HG03521 (cell line): Measurements from ENCODE around the gene GDNF.
"Not testable (repeated sequence)": the region's sequence is repeated elsewhere in the genome, so short reads cannot be mapped to it uniquely, and the experiment has no call there.

Experiments used
- ATAC-seq: cut with Tn5 transposase; IDR thresholded peaks from one replicate; pipeline ENCODE4 v1.9.1; 2021; ENCODE audit warnings: mild to moderate bottlenecking, moderate library complexity; ENCODE audit not compliant: unreplicated experiment

The GDNF gene

DNA sequence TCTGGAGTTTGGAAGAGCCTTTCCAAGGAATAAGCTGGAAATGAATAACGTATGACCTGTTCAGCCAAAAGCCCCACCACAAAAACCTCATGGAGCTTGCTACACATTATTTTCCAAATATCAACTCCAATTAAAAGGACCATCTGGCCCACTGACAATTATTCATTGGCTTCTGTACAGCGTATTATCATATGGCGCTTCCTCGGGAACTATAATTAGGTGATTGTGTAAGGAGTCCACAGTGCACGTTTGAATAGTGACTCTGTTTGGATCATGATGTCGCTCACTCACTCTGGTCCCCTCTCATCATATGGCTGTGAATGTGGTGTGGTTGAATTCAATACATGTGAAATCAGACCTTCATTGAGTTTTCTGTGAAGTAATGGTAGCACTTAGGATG is 52.1 kb downstream of the GDNF start:
- no peak for ATAC-seq

- ATAC-seq = no peak
Measured at GRCh38 chr5:37786862-37787519, 52.9 kb downstream of the GDNF start.

DNA sequence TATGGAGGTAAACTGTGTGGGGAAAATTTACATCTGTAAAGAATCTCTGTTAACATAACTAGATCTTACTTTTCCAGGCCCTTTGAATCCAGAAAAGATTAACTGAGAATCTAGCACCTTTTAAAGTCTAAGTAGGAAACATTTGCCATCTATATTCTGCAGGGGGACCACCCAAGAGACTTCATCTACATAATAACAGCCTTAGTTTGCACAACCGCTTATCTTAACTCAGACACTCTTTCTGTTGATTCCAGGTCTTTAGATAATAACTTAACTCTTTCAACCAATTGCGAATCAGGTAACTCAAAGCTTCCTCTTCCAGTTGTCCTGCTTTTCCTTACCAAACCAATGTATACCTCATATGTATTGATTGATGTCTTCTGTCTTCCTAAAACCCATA is 53.4 kb downstream of the GDNF start:
- ATAC-seq = no peak

DNA sequence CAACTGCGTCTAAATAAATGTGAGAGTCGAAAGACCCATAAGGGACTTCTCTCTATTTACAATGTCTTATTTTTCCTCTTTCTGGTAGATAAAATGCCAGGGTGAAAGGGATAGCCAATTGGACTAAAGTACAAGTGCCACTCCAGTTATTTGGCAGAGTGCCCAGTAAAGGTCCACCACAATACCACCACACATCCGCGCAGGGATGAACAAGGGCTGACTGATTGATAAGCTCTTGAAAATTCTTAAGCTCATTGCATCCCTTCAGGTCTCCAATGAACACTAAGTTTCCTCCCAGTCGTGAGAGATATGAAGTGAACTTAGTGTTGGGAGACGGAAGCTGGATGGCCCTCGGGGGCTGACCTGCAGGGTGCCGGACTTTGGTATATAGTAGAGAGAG is 58.4 kb downstream of the GDNF start:
- ATAC-seq = not testable (repeated sequence)

DNA sequence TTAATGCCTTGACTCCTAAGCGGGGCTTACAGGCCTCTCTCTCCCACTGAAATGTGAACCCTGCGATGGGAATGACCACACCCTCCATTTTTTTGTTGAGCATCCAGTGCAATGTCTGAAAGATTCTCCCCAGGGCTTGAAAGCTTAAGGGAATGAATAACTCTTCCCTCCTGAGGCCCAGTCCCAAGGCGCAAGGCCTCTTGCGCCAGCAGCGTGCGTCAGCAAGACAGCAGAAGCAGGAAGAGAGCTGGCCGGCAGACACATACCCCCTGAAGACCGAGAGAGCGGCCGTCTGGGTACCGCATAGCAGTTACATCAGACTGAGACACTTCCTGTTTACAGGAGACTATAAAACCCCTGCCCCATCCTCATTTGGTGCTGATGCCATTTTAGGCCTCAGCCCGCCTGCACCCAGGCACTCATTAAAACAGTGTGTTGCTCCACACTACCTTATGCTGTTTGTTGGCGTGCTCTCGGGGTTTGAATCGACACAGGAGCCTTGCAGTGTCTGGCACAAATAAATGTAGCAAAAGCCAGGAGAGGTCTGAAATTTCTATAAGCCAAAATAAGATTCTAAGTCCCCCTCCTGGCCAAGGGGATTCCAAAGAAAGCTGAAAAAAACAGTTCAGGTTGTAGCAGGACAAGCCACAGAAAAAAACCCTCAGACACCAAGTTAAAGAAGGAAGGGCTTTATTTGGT is 62.3 kb downstream of the GDNF start:
- ATAC-seq = no peak

- no peak for ATAC-seq
Measured at GRCh38 chr5:37776826-37777225, 63.0 kb downstream of the GDNF start.

DNA sequence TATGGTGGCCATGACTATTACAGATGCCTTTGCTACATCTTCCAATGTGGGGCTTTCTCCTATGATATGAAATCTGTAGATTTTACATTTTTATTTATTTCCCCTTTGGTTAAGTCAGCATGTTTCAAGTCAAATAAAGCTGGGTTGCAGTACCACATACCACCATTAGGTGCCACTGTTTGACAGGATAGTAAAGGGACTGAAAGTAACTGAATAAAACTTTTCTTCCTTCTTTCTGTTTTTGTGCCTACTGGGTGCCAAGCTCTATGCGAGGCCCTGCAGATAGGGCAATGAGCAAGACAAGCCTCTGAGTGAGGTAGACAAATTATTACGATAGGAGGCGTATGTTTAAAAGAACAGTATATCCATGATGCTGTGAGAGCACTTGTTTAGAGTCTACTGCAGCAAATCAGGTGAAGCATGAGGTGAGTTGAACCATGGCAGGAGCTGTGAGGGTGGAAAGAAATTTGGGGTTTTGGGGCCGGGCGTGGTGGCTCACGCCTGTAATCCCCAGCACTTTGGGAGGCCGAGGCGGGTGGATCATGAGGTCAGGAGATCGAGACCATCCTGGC is 64.8 kb downstream of the GDNF start:
- ATAC-seq = no peak

GRCh38 chr5:37773809-37774208 is 66.0 kb downstream of the GDNF start:
- ATAC-seq = no peak

GRCh38 chr5:37772255-37772654 is 67.6 kb downstream of the GDNF start:
- ATAC-seq = no peak

DNA sequence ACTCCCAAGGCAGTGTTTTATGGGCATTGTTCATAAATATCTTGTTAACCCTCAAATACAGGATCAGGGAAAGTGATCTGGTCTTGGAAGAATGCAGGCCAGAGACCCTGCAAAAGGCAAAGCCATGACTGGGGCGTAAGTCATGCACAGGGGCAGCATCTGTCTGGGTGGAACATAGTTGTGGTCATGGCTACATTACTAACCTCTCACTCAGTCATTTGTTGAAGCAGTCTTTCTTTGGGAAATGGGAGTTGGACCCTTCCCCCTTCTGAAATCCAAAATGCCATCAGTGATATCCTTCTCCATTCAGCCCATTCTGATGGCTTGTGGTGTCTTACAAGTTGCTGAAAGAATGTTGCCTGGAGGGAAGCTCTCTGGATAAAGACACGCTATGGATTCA is 68.1 kb downstream of the GDNF start:
- ATAC-seq = no peak

GRCh38 chr5:37771203-37771611 is 68.6 kb downstream of the GDNF start:
- no peak for ATAC-seq

- no peak for ATAC-seq
Measured at GRCh38 chr5:37770786-37771185, 69.1 kb downstream of the GDNF start.

DNA sequence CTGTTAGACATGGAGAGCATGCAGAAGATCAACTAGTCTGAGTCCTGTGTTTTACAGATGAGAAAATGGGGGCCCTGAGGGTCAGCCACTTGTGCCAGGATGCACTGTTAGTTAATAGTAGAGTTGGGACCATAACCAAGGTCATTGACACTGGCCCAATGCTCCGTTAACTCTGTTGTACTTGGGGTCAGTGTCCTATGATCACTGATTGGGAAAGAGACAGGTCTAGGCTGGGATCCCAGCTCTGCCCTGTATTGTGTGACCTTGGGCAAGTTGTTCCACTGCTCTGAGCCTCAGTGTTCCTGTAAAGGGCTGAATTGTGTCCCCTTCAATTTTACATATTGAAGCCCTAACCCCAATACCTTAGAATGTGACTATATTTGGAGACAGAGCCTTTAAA is 70.0 kb downstream of the GDNF start:
- no peak for ATAC-seq

DNA sequence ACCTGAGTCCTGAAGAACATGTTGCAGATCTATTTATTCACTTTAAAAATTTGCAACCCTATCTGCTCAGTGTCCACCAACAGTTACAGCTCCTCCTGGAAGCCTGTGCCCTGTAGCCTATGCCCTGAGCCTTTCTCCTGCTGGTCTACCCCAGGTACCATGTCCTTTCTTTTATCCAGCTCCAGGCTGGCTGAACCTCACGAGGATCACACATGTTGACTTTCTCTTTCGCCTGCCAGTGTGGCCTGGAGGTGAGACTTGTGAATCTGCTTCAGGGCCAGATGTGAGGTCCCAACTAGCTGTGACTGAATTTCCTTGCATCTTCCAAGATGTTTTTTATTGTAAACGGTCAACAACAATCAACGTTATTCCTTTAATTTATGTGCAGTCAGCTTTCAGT is 70.7 kb downstream of the GDNF start:
- ATAC-seq = no peak

- no peak for ATAC-seq
Measured at GRCh38 chr5:37768371-37768770, 71.5 kb downstream of the GDNF start.

- ATAC-seq = no peak
Measured at GRCh38 chr5:37767961-37768360, 71.9 kb downstream of the GDNF start.

DNA sequence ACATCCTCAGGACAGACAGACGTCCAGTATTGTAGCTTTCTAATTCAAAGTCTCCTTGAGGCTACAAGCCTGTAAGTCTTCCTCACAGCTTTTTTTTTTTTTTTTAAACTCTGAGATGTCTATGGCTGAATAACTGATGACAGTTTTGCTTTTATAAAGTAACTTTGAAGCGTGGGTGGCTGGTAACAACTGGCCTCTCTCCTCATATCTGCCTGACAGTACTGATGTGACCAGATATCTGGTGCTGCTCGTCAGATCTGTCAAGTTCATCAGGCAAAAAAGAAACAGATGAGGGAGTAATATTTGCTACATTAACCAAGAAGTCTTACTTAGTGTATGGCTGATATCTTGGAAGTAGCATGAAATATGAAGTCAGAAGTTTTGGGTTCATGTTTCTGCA is 72.6 kb downstream of the GDNF start:
- no peak for ATAC-seq
